NCI-H128 (cell line): ENCODE data around the gene RARA.

Experiments used
- DNase-seq: peaks from one replicate; lab custom pipeline; 2025; ENCODE audit not compliant: unreplicated experiment; lab: John Stamatoyannopoulos, UW

The RARA gene

GRCh38 chr17:40309031-40309948 lies at the start of gene RARA:
RARA (plus strand) TSS chr17:40309180; CDS start chr17:40331219, 22,039 bp downstream.
- no peak for DNase-seq

GRCh38 chr17:40259505-40259904 lies 49.5 kb upstream of the RARA start:
- DNase-seq: no peak

GRCh38 chr17:40260528-40260927 lies 48.5 kb upstream of the RARA start:
- DNase-seq: no peak

- DNase-seq: no peak
Observed at GRCh38 chr17:40264458-40265185, 44.4 kb upstream of the RARA start.

- DNase-seq: no peak
Observed at GRCh38 chr17:40265337-40265736, 43.6 kb upstream of the RARA start.

GRCh38 chr17:40266882-40267281 lies 42.1 kb upstream of the RARA start:
- no peak for DNase-seq

GRCh38 chr17:40268141-40268712 lies 40.8 kb upstream of the RARA start:
- DNase-seq: no peak

- no peak for DNase-seq
Observed at GRCh38 chr17:40278414-40278813, 30.6 kb upstream of the RARA start.

GRCh38 chr17:40279402-40279801 lies 29.6 kb upstream of the RARA start:
- DNase-seq: no peak

GRCh38 chr17:40281663-40282062 lies 27.3 kb upstream of the RARA start:
- no peak for DNase-seq

- no peak for DNase-seq
Observed at GRCh38 chr17:40283662-40284061, 25.3 kb upstream of the RARA start.

- no peak for DNase-seq
Observed at GRCh38 chr17:40284085-40284713, 24.8 kb upstream of the RARA start.

GRCh38 chr17:40286473-40286872 lies 22.5 kb upstream of the RARA start:
- DNase-seq: no peak

- no peak for DNase-seq
Observed at GRCh38 chr17:40287159-40287493, 21.9 kb upstream of the RARA start.

GRCh38 chr17:40287494-40288369 lies 21.2 kb upstream of the RARA start, which contains the start of gene CDC6:
CDC6 (plus strand) TSS chr17:40287879; CDS start chr17:40289421, 1,542 bp downstream.
- DNase-seq: peak; percentile 97

GRCh38 chr17:40290629-40291280 lies 18.2 kb upstream of the RARA start:
- no peak for DNase-seq

GRCh38 chr17:40291281-40291664 lies 17.7 kb upstream of the RARA start:
- DNase-seq: no peak

GRCh38 chr17:40293363-40293762 lies 15.6 kb upstream of the RARA start:
- DNase-seq: no peak

GRCh38 chr17:40295488-40296436 lies 13.2 kb upstream of the RARA start:
- no peak for DNase-seq
